MM.1S (cell line): Measurements from ENCODE around the gene SLCO3A1.

Source experiments
- CTCF ChIP-seq: fragments of 300-600 bp; sonication (generic); IDR thresholded peaks from 2 replicates; pipeline ENCODE4 v1.5.1; 2016; ENCODE audit warnings: antibody characterized with exemption, low read length, mixed read lengths
- EZH2phosphoT487 ChIP-seq: fragments of 300-600 bp; sonication (generic); IDR thresholded peaks from 2 replicates; pipeline ENCODE4 v1.6.1; 2018; ENCODE audit warnings: antibody characterized with exemption, low read length

DNA sequence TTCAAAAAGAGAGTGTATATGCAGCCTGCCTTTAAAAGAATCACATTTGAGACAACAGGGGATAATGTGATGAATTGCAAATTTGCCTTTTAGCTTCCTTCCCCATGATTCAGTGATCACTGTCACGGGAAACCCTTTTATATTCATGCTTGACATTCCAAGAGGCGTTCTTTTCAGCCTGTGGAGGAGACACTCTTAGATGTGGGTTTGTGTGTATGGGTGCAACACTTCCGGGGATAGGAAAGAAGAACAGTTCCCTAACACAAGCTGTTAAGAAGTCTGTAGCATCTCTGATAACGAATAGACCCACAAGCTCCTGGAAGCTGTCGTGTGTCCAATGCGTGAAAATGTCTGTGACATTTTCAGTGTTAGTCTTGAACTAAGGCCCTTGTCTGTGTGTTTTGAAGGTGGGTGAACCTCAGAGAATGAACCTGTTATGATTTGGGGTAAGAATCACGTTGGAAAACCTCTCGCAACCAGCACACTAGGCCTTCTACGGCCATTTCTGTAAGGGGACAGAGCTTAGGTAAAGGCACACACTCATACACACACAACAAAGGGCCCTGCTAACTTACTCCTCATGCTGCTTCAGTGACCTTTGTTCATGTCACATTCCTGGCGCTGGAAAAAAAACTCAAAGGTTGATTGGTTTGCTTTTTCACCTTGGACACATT lies 311.0 kb downstream of the SLCO3A1 start:
- no peak for TF ChIP-seq CTCF
- no peak for TF ChIP-seq EZH2phosphoT487
